ENCODE data around the gene CFAP45. TPM values are rescaled to one million over a fixed set of nuclear protein-coding genes. Genes with fewer than 3 reads are reported as not detected.

The CFAP45 gene
- total RNA-seq, 2 donors from 2014 or later: 0.49 to 0.55 TPM

DNA sequence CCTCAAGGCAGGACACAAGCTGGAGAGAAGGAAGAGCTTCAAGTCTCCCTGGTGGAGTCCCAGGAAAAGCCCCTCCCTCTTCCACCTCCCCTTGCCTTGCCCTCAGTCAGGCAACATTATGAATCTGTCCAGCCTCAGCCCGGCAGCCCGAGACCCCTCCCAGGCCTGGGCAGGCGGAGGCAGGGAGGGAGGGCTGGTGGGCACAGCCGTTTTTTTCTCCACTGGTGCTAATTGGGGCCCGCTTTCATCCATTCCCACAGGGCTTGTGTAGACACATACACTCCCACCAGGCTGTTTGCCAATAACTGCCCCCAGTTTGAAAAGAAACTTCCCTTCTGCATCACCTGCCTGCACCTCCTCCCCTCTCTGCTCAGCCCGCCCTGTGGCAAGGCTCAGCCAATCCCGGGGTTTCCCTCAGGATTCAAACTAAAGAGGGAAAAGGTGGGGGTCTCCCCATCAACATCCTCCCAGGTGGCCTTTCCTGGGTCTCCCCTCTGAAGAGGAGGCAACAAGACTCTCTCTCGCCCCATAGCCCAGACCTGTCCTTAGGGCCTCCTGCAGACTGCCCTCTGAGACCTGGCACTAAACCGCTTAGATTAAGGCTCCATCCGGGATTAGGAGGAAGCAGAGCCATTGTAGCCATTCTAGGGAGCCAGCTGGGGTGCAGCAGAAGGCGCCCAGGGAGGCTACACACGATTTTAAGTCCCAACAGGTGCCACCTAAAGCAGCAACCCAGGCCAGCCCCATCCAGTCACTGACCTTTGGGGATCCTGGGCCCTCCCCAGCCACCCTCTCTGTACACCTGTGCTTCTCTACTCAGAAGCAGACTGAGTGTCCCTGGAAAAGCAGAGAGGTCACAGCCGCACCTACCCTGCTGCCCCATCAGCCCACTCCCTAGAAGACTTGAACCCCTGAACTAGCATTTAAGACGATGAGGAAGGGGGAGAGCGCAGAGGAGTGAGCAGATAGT, 41.9 kb upstream of the CFAP45 start:
- Histone ChIP-seq H3K27ac (ENCODE audit: low read depth, low read length) (peak overlapping the region; percentile 90), H3K9ac (ENCODE audit: extremely low read depth, low read length, poor library complexity, severe bottlenecking) (no peak overlapping the region), H3K36me3 (ENCODE audit: control insufficient read depth, insufficient read depth, low read length) (no peaks in the 10 kb centered on the region), H3K9me3 (ENCODE audit: control insufficient read depth, low read length) (no peaks in the 10 kb centered on the region), H3K4me3 (ENCODE audit: low read length) (no peak overlapping the region), H3K27me3 (ENCODE audit: control insufficient read depth, insufficient read depth, low read length, poor library complexity, severe bottlenecking) (peaks cover 23% of the 10 kb centered on the region), H3K4me1 (ENCODE audit: control insufficient read depth, insufficient read depth, low read length) (peaks cover 33% of the 10 kb centered on the region)
- Mint-ChIP-seq H3K27ac (no peak overlapping the region), H3K36me3 (ENCODE audit: low read depth) (no peaks in the 10 kb centered on the region), H3K4me1 (peaks cover 58% of the 10 kb centered on the region), H3K9me3 (no peaks in the 10 kb centered on the region), H3K27me3 (ENCODE audit: insufficient read depth) (peaks cover 21% of the 10 kb centered on the region), H3K4me3 (no peak overlapping the region)
- 87 to 94% methylated on average over 6 to 14 of the region's 15 CpGs for WGBS, 2 experiments (ENCODE audit: insufficient coverage in 1 of 2, insufficient read length in 1 of 2)
- no peak for TF ChIP-seq CTCF (conservative IDR thresholded peaks at IDR 0.05)
- DNase-seq: no peak

GRCh38 chr1:159941141-159941540, 41.2 kb upstream of the CFAP45 start:
- WGBS, 2 experiments (ENCODE audit: insufficient coverage in 1 of 2, insufficient read length in 1 of 2): 66 to 83% methylated on average over 1 to 5 of the region's 5 CpGs
- Histone ChIP-seq H3K9ac (ENCODE audit: extremely low read depth, low read length, poor library complexity, severe bottlenecking) (no peak overlapping the region), H3K36me3 (ENCODE audit: control insufficient read depth, insufficient read depth, low read length) (no peaks in the 10 kb centered on the region), H3K4me1 (ENCODE audit: control insufficient read depth, insufficient read depth, low read length) (peaks cover 34% of the 10 kb centered on the region), H3K27me3 (ENCODE audit: control insufficient read depth, insufficient read depth, low read length, poor library complexity, severe bottlenecking) (peaks cover 16% of the 10 kb centered on the region), H3K4me3 (ENCODE audit: low read length) (no peak overlapping the region), H3K9me3 (ENCODE audit: control insufficient read depth, low read length) (no peaks in the 10 kb centered on the region), H3K27ac (ENCODE audit: low read depth, low read length) (peak overlapping the region; percentile 90)
- no peak for DNase-seq
- Mint-ChIP-seq H3K27ac (peak overlapping the region; percentile 20), H3K36me3 (ENCODE audit: low read depth) (no peaks in the 10 kb centered on the region), H3K9me3 (no peaks in the 10 kb centered on the region), H3K27me3 (ENCODE audit: insufficient read depth) (peaks cover 15% of the 10 kb centered on the region), H3K4me3 (no peak overlapping the region), H3K4me1 (peaks cover 61% of the 10 kb centered on the region)
- no peak for TF ChIP-seq CTCF (conservative IDR thresholded peaks at IDR 0.05)

- H3K27ac ChIP-seq (ENCODE audit: low read depth, low read length): peak overlapping the region; percentile 30
- Mint-ChIP-seq H3K4me1 (peaks cover 55% of the 10 kb centered on the region), H3K27me3 (ENCODE audit: insufficient read depth) (peaks cover 13% of the 10 kb centered on the region), H3K36me3 (ENCODE audit: low read depth) (no peaks in the 10 kb centered on the region), H3K27ac (peak overlapping the region; percentile 69), H3K9me3 (no peaks in the 10 kb centered on the region), H3K4me3 (peak overlapping the region; percentile 16)
- 91 to 94% methylated on average over 6 to 11 of the region's 11 CpGs for WGBS, 2 experiments (ENCODE audit: insufficient coverage in 1 of 2, insufficient read length in 1 of 2)
- peaks cover 12% of the 10 kb centered on the region for H3K27me3 ChIP-seq (ENCODE audit: control insufficient read depth, insufficient read depth, low read length, poor library complexity, severe bottlenecking)
- H3K36me3 ChIP-seq (ENCODE audit: control insufficient read depth, insufficient read depth, low read length): no peaks in the 10 kb centered on the region
- peaks cover 31% of the 10 kb centered on the region for H3K4me1 ChIP-seq (ENCODE audit: control insufficient read depth, insufficient read depth, low read length)
- no peaks in the 10 kb centered on the region for H3K9me3 ChIP-seq (ENCODE audit: control insufficient read depth, low read length)
- DNase-seq: no peak
- no peak overlapping the region for H3K9ac ChIP-seq (ENCODE audit: extremely low read depth, low read length, poor library complexity, severe bottlenecking)
- H3K4me3 ChIP-seq (ENCODE audit: low read length): no peak overlapping the region
- no peak for TF ChIP-seq CTCF (conservative IDR thresholded peaks at IDR 0.05)
These were observed 40.1 kb upstream of the CFAP45 start for GRCh38 chr1:159940006-159940620.

Data from endodermal cell (in vitro differentiated cells).